HAP-1 (cell line): ENCODE measurements around the gene ANKH.

Experiments used
- DNase-seq, 2 experiments: peaks; one replicate each; pipeline ENCODE4 v3.0.0-alpha.2; 2016 to 2020; ENCODE audit warnings: low spot score in 2 of 2
- H3K27me3 ChIP-seq: fragments of 250-450 bp; sonication (Bioruptor Pico); 2 replicates; pipeline ENCODE4 v1.5.1; 2020; ENCODE audit warnings: low read depth, mild to moderate bottlenecking, moderate library complexity
- H3K36me3 ChIP-seq: fragments of 250-450 bp; sonication (Bioruptor Pico); replicated peaks from 2 replicates; pipeline ENCODE4 v1.5.1; 2020; ENCODE audit warnings: mild to moderate bottlenecking
- H3K4me1 ChIP-seq: fragments of 250-450 bp; sonication (Bioruptor Pico); 2 replicates; pipeline ENCODE4 v1.5.1; 2020; ENCODE audit warnings: mild to moderate bottlenecking
- H3K4me3 ChIP-seq: fragments of 250-450 bp; sonication (Bioruptor Pico); 2 replicates; pipeline ENCODE4 v1.5.1; 2020; ENCODE audit warnings: mild to moderate bottlenecking, moderate library complexity
- H3K9me3 ChIP-seq: fragments of 250-450 bp; sonication (Bioruptor Pico); 2 replicates; pipeline ENCODE4 v1.5.1; 2020; ENCODE audit warnings: mild to moderate bottlenecking, moderate library complexity
- in situ Hi-C: fragments of 300-500 bp; cut with MboI; formaldehyde crosslinking; loops from 3 replicates; pipeline ENCODE4 v1.14.3; 2020; ENCODE audit warnings: low sequenced_read_pairs, inconsistent platforms, mixed read lengths

Gene ANKH

DNA sequence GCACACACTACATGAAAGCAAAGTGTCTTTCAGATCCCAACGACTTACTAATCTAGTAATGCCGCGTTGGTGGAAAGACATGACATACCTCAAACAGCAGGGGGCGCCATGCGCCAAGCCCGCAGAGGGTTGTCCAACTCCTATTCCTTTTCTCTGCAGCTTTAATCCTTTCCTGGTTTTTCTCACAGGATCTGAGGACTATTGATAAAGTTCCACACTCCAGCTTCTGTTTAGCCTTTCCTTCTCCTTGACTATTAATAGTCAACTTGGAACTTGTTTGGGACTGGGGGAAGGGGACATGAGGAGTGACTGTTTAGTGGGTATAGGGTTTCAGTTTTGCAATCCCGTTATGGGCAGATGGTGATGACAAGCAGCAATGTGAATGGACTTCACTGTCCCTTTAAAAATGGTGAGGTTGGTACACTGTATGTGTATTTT, 144.1 kb downstream of the ANKH start:
- Histone ChIP-seq H3K4me3 (no peak overlapping the region), H3K4me1 (peaks cover 15% of the 10 kb centered on the region), H3K9me3 (no peaks in the 10 kb centered on the region), H3K36me3 (no peaks in the 10 kb centered on the region), H3K27me3 (no peaks in the 10 kb centered on the region)
- peak; percentile 81 to 87 for DNase-seq
- in situ Hi-C loops, result loop anchor here (5.0 kb wide), 1 partner anchor 275 kb away; no protein-coding TSS in a partner anchor

DNA sequence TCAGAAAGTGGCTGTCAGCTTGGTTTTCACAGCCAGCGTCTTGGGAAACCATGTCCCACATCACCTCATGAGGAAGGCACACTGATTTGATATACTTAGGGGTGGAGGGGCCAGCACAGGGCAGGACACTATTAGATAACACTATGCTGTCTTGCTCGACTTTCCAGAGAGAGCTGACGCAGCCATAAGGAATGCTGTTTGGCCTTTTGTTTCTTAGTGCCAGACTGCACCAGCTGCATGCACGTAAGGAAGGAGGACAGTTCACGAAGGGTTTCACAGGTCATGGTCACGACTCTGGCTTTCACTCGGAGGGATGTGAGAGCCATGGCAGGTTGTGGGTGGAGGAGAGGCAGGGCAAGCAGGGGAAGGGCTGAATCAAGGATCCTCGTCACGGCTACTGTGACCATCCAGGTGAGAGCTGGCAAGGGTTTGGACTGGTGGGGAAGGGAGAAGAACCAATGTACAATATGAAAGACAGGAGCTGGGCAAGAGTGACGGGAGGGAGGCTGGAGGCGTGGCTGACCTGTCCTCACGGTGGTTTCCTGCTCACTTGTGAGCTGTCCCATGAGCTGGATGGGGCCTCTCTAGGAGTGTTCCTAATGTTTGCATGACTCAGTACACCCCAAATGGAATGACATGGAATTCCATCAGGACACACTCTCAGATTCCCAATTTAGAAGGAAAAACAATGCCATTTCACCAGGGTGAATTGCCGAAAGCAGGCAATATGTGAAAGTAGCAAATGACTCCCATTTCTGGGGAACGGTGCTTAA, 145.3 kb downstream of the ANKH start:
- H3K27me3 ChIP-seq, result no peaks in the 10 kb centered on the region
- H3K9me3 ChIP-seq, result no peaks in the 10 kb centered on the region
- no peaks in the 10 kb centered on the region for H3K36me3 ChIP-seq
- H3K4me3 ChIP-seq, result no peak overlapping the region
- DNase-seq, result no peak
- in situ Hi-C loops, result loop anchor here (5.0 kb wide), 1 partner anchor 276 kb away; no protein-coding TSS in a partner anchor
- H3K4me1 ChIP-seq, result peaks cover 15% of the 10 kb centered on the region

DNA sequence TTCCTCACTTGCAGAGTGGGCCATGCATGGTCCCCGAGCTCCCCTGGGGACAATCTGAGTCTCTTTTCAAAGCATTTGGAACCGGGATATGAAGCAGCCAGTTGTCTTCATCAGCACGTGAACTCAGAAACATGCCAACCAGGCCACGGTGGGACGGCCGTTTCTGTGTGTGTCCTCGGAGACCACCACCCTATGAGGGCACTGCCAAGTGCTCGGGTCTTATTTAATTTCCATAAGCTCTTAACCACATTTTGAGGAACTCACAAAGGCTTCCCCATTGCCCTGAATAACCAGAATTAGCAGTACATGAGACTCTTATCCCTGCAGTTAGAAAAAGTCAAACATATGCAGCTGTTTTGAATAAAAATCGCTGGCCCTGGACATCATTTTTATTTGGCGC, 146.9 kb downstream of the ANKH start:
- no peak for DNase-seq
- Histone ChIP-seq H3K4me1 (peaks cover 15% of the 10 kb centered on the region), H3K9me3 (no peaks in the 10 kb centered on the region), H3K36me3 (no peaks in the 10 kb centered on the region), H3K4me3 (no peak overlapping the region), H3K27me3 (no peaks in the 10 kb centered on the region)
- in situ Hi-C loops, result loop anchor here (5.0 kb wide), 1 partner anchor 278 kb away; no protein-coding TSS in a partner anchor

DNA sequence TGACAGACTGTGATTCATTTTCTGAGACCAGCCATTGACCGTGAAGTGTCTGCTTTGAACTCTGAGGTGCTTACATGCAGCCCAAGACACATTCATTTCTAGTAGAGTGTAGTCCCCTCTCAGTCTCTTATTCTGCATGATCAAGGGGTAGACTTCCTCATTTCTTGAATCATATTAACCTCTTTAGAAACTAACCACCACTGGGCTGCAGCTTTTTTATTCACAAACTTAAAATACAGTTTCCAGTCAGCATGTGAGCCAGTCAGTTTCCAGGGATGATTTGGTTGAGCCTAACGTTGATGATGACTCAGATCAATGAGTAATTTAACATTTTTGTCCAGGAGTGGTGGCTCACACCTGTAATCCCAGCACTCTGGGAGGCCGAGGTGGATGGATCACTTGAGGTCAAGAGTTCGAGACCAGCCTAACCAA, 147.9 kb downstream of the ANKH start:
- Histone ChIP-seq H3K27me3 (no peaks in the 10 kb centered on the region), H3K4me3 (no peak overlapping the region), H3K36me3 (no peaks in the 10 kb centered on the region), H3K9me3 (no peaks in the 10 kb centered on the region), H3K4me1 (peaks cover 13% of the 10 kb centered on the region)
- DNase-seq, result no peak
- in situ Hi-C loops, result no loop called here

DNA sequence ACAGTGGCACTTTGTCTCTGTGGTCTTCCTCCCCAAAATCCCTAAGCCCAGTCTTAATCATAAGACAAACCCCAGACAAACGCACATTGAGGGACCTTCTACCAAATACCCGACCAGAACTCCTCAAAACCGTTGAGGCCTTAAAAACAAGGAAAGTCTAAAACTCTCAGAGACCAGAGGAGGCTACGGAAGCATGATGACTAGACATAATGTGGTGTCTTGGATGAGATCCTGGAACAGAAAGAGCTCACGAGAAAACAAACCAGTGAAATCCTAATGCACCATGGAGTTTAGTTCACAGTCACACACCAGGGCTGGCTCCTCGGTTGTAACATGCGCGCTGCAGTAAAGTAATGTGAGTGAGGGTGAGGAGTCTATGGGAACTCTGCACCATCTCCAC, 148.7 kb downstream of the ANKH start:
- Histone ChIP-seq H3K36me3 (no peaks in the 10 kb centered on the region), H3K4me1 (peaks cover 5% of the 10 kb centered on the region), H3K4me3 (no peak overlapping the region), H3K27me3 (no peaks in the 10 kb centered on the region), H3K9me3 (no peaks in the 10 kb centered on the region)
- in situ Hi-C loops, result no loop called here
- no peak for DNase-seq

DNA sequence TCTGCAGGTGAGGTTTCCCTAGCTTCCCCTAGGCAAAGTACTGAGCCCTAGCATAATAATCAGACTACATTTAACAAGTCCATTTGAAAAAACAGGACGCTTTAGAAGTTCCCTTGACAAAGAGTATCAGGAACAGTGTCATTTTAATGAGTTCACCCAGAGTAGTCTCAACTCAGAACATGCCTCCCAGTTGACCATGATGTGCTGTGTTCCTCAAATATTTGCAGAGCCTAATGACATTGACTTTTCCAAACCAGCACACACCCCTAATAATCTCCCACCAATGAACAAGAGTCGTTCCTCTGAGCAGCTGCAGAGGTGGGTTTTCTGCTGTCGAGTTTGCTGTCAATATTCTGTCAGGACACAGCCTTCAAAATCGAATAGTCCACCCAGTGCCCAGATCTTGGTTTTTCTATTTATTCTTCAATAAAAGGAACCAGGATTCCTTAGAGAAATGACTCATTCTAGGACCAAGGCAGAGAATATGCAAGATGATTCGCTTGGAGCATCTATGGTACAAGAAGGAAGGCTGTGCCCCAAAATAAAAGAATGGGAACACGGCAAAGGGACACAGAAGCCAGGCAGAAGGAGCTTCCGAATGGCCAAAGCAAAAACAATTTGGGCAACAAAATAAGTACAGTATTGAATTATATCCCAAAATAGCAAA, 149.5 kb downstream of the ANKH start:
- Histone ChIP-seq H3K36me3 (no peaks in the 10 kb centered on the region), H3K9me3 (no peaks in the 10 kb centered on the region), H3K4me1 (no peaks in the 10 kb centered on the region), H3K27me3 (no peaks in the 10 kb centered on the region), H3K4me3 (no peak overlapping the region)
- no peak for DNase-seq
- in situ Hi-C loops, result no loop called here

DNA sequence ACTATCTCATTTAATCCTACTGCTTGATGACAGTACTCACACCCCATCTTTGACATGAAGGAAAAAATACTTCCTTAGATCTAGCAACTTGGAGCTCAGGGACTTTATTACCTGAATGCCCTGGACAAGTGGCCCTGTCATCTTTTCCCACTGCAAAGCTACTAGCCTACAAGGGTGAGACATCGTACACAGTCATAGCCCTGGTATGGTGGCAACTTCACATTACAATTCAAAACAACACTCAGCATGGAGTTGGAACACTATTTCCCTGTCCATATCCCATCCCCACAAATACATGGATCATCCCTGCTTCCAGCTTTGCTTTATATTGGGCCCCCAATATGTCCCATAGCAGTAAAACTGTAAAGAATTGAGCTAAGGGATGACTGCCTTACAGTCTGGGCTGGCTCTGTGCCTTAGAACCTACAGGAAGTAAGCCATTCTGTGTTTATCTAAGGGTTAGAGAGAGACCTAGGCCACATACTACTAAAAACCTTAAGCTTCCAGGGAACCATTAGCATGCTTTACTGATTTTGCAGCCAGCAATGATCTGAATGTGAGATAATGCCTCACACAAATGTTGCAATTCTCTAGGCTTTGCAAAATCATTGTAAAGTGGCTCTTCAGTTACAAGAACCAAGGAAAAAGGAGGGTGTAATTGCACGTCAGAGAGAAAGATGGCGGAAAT, 151.2 kb downstream of the ANKH start:
- H3K36me3 ChIP-seq, result 0 out of 2 replicates have a peak, but pooled peaks cover 3% of the 10 kb centered on the region
- H3K27me3 ChIP-seq, result no peaks in the 10 kb centered on the region
- no peak for DNase-seq
- H3K4me3 ChIP-seq, result no peak overlapping the region
- in situ Hi-C loops, result no loop called here
- no peaks in the 10 kb centered on the region for H3K4me1 ChIP-seq
- H3K9me3 ChIP-seq, result no peaks in the 10 kb centered on the region

DNA sequence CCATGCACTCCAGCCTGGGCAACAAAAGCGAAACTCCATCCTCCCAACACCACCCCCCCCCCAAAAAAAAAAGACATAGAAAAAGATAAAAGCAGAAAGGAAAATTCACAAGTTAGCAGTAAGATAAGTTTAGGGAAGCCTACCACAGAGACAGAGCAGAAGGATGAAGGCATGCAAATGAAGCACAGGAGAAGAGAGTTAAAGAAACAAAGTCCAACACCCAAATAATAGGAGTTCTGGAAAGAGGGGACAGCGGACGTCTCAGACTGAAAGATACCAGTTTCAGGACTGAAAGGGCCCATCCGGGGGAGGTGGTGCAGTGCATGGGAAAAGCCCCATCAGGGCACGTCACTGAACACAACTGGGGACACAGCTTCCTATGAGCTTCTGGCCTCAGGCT, 152.8 kb downstream of the ANKH start:
- in situ Hi-C loops, result no loop called here
- Histone ChIP-seq H3K4me3 (no peak overlapping the region), H3K4me1 (no peaks in the 10 kb centered on the region), H3K9me3 (no peaks in the 10 kb centered on the region), H3K36me3 (peaks cover 3% of the 10 kb centered on the region; the same call in 1 of the 2 replicates), H3K27me3 (no peaks in the 10 kb centered on the region)
- no peak for DNase-seq

DNA sequence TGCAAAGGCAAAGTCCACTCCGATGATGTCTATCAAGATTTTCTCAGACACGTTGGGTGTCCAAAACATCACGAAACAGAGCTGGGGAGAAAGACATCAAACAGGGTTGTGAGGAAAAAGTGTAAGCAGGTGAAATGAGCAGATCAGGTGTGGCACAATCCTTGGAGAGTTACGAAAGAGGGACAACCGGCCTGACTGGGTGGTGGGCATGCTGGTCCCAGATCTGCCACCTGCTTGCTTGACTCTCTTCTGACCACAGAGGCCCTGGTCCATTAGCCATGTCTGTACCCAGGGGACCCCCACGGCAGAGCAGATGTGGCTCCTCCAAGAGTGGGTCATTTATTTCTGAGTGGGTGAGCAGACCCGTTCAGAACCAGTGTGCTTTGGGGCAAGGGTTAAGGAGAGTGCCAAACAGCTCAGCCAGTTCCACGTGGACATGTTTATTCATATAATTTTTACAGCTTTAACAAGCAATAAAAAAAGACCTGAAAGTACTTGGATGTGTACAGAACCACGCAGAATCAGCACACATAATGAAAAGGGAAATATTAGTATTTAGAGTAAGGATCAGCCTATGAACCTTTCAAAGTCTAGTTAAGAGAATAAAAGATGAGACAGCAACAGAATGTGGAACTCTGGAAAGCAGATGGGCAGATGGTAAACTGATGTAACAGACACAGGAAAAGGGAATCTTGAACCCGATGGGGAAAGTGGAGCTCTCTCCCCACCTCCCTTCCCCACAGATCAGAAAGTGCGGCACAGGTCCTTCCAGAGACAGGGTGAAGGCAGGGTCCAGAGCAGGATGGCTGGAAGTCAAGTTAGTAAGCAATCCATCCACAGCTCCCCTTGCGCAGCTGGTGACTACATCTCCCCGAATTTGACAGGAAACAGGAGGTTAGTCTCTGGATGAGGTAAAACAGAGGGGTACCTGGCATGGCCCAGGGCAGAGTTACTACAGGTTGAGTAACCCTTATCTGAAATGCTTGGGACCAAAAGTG, 154.5 kb downstream of the ANKH start:
- no peak for DNase-seq
- H3K9me3 ChIP-seq, result no peaks in the 10 kb centered on the region
- in situ Hi-C loops, result no loop called here
- no peaks in the 10 kb centered on the region for H3K4me1 ChIP-seq
- peaks cover 3% of the 10 kb centered on the region for H3K36me3 ChIP-seq
- H3K4me3 ChIP-seq, result no peak overlapping the region
- H3K27me3 ChIP-seq, result no peaks in the 10 kb centered on the region

DNA sequence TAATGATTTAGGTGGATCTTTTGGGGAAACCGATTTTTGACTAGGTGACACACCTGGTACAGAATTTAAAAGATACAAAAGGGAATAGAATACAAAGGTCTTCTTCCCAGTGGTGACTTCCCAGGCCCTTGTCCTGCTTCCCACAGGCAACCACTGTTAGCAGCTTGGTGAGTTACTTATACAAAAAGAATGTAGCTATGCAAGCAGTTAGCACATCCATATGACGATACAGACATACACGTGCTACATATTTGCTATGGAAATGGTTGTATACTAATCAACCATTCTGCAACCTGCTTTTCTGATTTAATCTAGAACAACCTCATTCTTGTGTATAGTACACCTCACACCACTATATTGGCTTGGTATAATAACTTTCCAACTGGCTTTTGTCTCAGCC, 156.1 kb downstream of the ANKH start:
- Histone ChIP-seq H3K27me3 (no peaks in the 10 kb centered on the region), H3K9me3 (no peaks in the 10 kb centered on the region), H3K36me3 (peaks cover 3% of the 10 kb centered on the region), H3K4me1 (no peaks in the 10 kb centered on the region), H3K4me3 (no peak overlapping the region)
- in situ Hi-C loops, result no loop called here
- DNase-seq, result no peak

DNA sequence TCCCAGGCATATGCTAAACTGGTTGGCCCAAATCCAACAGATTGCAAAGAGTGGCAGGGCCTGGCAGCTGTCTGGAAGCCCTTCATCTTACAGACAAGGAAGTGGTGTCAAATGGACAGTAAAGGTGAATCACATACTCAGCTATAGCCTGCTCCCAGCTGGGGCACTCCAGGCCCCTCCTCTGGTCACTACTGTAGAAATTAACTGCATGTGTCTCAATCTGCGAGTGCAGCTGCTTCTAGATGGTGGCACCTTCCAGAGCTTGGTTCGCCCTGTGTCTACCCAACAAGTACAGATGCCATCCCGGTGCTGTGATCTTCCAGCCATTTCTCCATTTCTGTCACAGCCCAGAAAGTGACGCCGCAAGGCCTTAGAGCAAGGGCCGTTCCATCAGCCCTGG, 156.9 kb downstream of the ANKH start:
- Histone ChIP-seq H3K4me3 (no peak overlapping the region), H3K36me3 (peaks cover 6% of the 10 kb centered on the region), H3K27me3 (no peaks in the 10 kb centered on the region), H3K4me1 (no peaks in the 10 kb centered on the region), H3K9me3 (no peaks in the 10 kb centered on the region)
- in situ Hi-C loops, result no loop called here
- DNase-seq, result no peak

DNA sequence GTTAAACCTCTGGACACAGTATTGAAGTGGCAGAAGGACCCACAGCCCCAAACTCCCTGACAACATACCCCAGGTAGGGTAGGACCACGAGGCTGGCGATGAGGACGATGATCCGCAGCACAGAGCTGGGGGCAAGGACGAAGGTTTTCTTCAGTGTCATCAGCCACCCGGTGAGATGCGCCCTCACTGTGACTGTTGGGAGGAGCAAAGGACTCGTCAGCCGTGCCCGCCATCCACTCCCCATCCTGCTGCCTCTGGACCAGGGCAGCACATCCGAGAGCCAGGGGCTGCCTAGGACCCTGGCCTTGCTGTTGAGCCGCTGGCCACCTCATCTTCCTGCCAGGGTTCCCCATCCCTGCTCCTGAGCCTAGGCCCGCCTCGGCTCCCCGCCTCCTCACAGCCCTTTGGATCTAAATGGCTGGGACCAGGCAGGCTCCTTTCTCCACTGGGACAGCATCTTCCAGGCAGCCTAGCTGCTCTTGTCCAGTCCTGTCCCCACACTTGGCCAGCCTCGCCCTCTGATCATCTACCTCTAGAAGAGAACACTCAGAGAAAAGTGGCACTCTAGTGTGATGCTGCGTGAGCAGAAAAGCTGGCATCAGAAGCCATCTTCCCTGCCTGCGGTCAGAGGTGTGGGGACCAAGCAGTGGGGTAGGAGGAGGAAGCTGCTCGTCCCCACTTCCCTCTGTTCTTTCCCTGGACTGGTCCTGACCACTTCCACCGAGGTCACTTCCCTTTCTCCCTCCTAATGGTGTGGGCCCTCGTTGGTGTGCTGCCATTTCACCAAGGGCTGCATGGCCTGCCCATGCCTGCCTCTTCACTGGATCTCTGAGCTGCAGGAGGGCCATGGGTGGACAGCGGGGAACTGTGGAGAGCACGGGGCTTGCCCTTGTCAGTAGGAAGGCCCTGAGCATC, 157.8 kb downstream of the ANKH start:
- Histone ChIP-seq H3K4me3 (no peak overlapping the region), H3K9me3 (no peaks in the 10 kb centered on the region), H3K4me1 (peaks cover 8% of the 10 kb centered on the region), H3K36me3 (peaks cover 6% of the 10 kb centered on the region), H3K27me3 (no peaks in the 10 kb centered on the region)
- in situ Hi-C loops, result no loop called here
- no peak for DNase-seq
